Neural crest cell (in vitro differentiated cells): ENCODE data around the gene PRR15. TPM values are rescaled to one million over a fixed set of nuclear protein-coding genes. Genes with fewer than 3 reads are reported as not detected.
A peak's percentile ranks its signal among the peaks of the same experiment; 100 is the strongest.

ENCODE experiments used
- DNase-seq: peaks from one replicate; pipeline ENCODE4 v3.0.0; 2021; ENCODE audit warnings: low read depth, mixed read lengths, low spot score
- H3K27ac Mint-ChIP-seq: one replicate; pipeline ENCODE4 v1.8.0; 2021; ENCODE audit warnings: mild to moderate bottlenecking, mixed read lengths; ENCODE audit not compliant: unreplicated experiment
- H3K27me3 Mint-ChIP-seq: 2 replicates; pipeline ENCODE4 v1.8.0; 2021; ENCODE audit warnings: low read depth, mild to moderate bottlenecking, mixed read lengths
- H3K36me3 Mint-ChIP-seq: 2 replicates; pipeline ENCODE4 v1.8.0; 2021; ENCODE audit warnings: low read depth, mild to moderate bottlenecking, mixed read lengths
- H3K4me1 Mint-ChIP-seq: 2 replicates; pipeline ENCODE4 v1.8.0; 2021; ENCODE audit warnings: mixed read lengths
- H3K4me3 Mint-ChIP-seq: one replicate; pipeline ENCODE4 v1.8.0; 2021; ENCODE audit warnings: mild to moderate bottlenecking, mixed read lengths
- H3K9me3 Mint-ChIP-seq: 2 replicates; pipeline ENCODE4 v1.8.0; 2021; ENCODE audit warnings: mixed read lengths
- CTCF ChIP-seq: fragments of 200-600 bp; sonication (generic); conservative IDR thresholded peaks from 2 replicates; pipeline ENCODE4 v1.5.0; 2021; ENCODE audit warnings: antibody characterized with exemption, mild to moderate bottlenecking
- total RNA-seq: library from RNA; stranded (reverse); gene quantifications from 2 replicates; pipeline ENCODE4 v1.2.1, GENCODE V29; 2021

Gene PRR15
- total RNA-seq, 1 donor from 2014 or later: not detected

- DNase-seq: no peak
- Mint-ChIP-seq H3K36me3 (peaks cover 7% of the 10 kb centered on the region), H3K4me1 (peaks cover 11% of the 10 kb centered on the region), H3K9me3 (peaks cover 7% of the 10 kb centered on the region), H3K27ac (peak overlapping the region; percentile 30), H3K4me3 (no peak overlapping the region), H3K27me3 (no peaks in the 10 kb centered on the region)
- TF ChIP-seq CTCF: no peak
Observed at GRCh38 chr7:29538389-29538788, 25.2 kb upstream of the PRR15 start.

DNA sequence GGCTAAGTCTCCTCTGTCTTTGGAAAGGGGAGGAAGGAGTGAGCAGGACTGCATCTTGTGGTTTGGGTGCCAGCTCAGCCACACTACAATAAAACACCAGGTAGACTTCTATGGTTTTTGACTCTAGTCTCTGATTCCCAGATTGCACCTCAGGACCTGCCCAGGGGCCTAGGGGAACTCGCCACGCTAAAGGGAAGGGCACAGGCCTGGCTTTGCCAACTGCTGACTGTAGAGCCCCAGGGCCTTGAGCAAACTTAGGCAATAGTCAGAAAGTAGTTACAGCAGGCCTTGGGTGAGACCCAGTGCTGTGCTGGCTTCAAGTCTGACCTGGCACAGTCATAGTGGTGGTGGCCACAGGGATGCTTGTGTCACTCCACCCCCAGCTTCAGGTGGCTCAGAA lies 24.2 kb upstream of the PRR15 start:
- no peak for TF ChIP-seq CTCF
- Mint-ChIP-seq H3K27me3 (no peaks in the 10 kb centered on the region), H3K36me3 (peaks cover 10% of the 10 kb centered on the region), H3K27ac (no peak overlapping the region), H3K9me3 (peaks cover 10% of the 10 kb centered on the region), H3K4me3 (no peak overlapping the region), H3K4me1 (peaks cover 11% of the 10 kb centered on the region)
- DNase-seq: no peak

DNA sequence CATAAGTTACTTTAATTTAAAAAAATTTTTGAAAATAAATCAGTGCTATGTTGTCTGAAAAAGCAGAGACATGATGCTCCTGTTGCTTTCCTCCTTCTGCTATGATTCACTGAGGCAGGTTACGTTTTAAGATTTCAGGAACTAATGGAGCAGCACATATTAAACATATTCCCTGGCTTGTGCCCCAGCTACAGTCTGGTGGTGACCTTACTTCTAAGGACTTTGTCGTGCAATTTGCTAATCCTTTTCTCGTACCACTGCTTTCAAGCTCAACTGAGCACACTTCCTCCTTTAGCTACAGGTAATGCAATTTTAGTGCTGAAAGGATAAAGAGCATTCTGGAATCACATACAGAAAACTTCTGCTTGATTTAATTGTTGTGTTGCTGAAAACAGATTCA lies 16.2 kb upstream of the PRR15 start:
- no peak for DNase-seq
- Mint-ChIP-seq H3K4me3 (no peak overlapping the region), H3K27me3 (no peaks in the 10 kb centered on the region), H3K4me1 (peaks cover 9% of the 10 kb centered on the region), H3K36me3 (peaks cover 10% of the 10 kb centered on the region), H3K9me3 (peaks cover 12% of the 10 kb centered on the region), H3K27ac (no peak overlapping the region)
- TF ChIP-seq CTCF: no peak

GRCh38 chr7:29548823-29549222 lies 14.8 kb upstream of the PRR15 start:
- TF ChIP-seq CTCF: no peak
- no peaks in the 10 kb centered on the region for H3K27me3 Mint-ChIP-seq
- DNase-seq: no peak
- H3K36me3 Mint-ChIP-seq: peaks cover under 1% of the 10 kb centered on the region
- H3K27ac Mint-ChIP-seq: no peak overlapping the region
- peaks cover 9% of the 10 kb centered on the region for H3K4me1 Mint-ChIP-seq
- peaks cover 3% of the 10 kb centered on the region for H3K9me3 Mint-ChIP-seq
- H3K4me3 Mint-ChIP-seq: no peak overlapping the region

DNA sequence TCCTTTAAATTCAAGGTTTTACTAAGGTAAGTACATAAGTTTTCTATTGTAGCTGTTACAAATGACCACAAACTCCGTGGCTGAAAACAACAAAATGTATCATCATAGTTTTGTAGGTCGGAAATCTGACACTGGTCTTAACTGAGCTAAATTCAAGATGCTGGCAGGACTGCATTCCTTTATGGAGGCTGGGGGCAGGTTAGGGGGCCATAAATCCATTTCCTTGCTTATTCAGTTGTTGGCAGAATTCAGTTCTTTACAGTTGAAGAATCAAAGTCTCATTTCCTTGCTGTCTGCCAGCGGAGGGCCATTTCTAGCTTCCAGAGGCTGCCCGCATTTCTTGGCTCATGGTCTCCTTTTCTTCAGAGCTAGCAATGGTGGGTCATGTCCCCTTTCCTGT lies 11.2 kb upstream of the PRR15 start:
- H3K4me1 Mint-ChIP-seq: no peaks in the 10 kb centered on the region
- no peak overlapping the region for H3K4me3 Mint-ChIP-seq
- H3K9me3 Mint-ChIP-seq: no peaks in the 10 kb centered on the region
- DNase-seq: no peak
- H3K36me3 Mint-ChIP-seq: no peaks in the 10 kb centered on the region
- H3K27me3 Mint-ChIP-seq: no peaks in the 10 kb centered on the region
- no peak overlapping the region for H3K27ac Mint-ChIP-seq
- TF ChIP-seq CTCF: no peak

DNA sequence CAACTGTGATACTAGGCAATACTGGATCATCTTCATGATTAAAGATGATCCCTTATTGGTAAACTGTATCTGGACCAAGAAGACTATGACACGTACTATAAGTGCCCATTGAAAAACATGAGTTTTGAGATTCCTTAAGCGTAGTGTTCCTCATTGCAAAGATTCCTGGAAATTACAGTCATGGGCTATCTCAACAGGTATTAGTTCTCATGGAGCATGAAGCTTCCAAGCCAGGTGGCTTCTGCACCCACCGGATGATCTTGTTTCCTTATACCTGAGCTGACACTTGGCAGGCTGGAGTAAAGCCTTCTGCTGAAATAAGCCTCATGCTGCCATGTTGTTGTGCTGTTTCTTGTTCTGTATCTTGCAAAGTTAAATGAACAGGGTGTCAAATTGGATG lies 8.6 kb upstream of the PRR15 start:
- H3K4me3 Mint-ChIP-seq: no peak overlapping the region
- peaks cover 7% of the 10 kb centered on the region for H3K27me3 Mint-ChIP-seq
- H3K4me1 Mint-ChIP-seq: peaks cover 3% of the 10 kb centered on the region
- H3K36me3 Mint-ChIP-seq: no peaks in the 10 kb centered on the region
- no peak for TF ChIP-seq CTCF
- H3K9me3 Mint-ChIP-seq: no peaks in the 10 kb centered on the region
- no peak overlapping the region for H3K27ac Mint-ChIP-seq
- DNase-seq: no peak
